ENCODE data around the gene UQCR10.

GRCh38 chr22:29766632-29767170 is 468 bp upstream of the UQCR10 start, which contains the start of gene ZMAT5:
- TF ChIP-seq POLR2AphosphoS5 (IDR thresholded peaks at IDR 0.05), result peak in 2 of 3 donors; percentile 36 to 42
- no peak for TF ChIP-seq CTCF (IDR thresholded peaks at IDR 0.05)
- peak; percentile 50 for TF ChIP-seq POLR2A (IDR thresholded peaks at IDR 0.05)
